HG03442 (cell line): ENCODE results near the gene TLNRD1.

Source experiments
- ATAC-seq: cut with Tn5 transposase; IDR thresholded peaks from one replicate; pipeline ENCODE4 v1.9.1; 2021; ENCODE audit warnings: mild to moderate bottlenecking, moderate library complexity; ENCODE audit not compliant: unreplicated experiment

The TLNRD1 gene

DNA sequence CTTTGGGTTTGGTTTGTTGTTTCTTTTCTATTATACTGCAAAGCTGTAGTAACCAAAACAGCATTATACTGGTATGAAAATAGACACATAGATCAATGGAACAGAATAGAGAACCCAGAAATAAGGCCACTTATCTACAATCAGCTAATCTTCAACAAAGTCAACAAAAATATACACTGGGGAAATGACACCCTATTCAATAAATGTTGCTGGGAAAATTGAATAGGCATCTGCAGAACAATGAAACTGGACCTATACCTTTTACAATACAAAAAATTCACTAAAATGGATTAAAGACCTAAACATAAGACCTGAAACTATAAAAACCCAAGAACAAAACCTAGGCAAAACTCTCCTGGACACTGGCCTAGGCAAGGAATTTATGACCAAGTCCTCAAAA, 52.9 kb downstream of the TLNRD1 start:
- no peak for ATAC-seq

DNA sequence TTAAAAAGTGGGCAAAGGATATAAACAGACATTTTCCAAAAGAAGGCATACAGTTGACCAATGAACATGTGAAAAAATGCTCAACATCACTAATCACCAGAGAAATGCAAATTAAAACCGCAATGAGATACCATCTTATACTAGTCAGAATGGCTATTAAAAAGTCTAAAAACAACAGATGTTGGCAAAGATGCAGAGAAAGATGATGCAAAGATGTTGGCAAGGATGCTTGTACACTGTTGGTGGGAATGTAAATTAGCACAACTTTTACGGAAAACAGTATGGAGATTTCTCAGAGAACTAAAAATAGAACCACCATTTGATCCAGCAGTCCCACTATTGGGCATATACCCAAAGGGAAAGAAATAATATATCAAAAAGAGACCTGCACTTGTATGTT, 53.5 kb downstream of the TLNRD1 start:
- no peak for ATAC-seq
